GM12864 (cell line): ENCODE measurements around the gene CHD5.

Source experiments
- DNase-seq: peaks from one replicate; pipeline ENCODE4 v3.0.0-alpha.2; 2011; ENCODE audit warnings: low read depth
- H3K4me3 ChIP-seq: 2 replicates; pipeline ENCODE4 v1.5.1; 2011; ENCODE audit warnings: mild to moderate bottlenecking, low read depth, low read length, control low read depth
- TF ChIP-seq, protein P1 (sequence below): IDR thresholded peaks from 2 replicates; pipeline ENCODE4 v1.5.1; 2011; ENCODE audit warnings: low read depth, mild to moderate bottlenecking, moderate library complexity, low read length, control low read depth, inconsistent platforms; ENCODE audit errors: missing control alignments

The CHD5 gene

DNA sequence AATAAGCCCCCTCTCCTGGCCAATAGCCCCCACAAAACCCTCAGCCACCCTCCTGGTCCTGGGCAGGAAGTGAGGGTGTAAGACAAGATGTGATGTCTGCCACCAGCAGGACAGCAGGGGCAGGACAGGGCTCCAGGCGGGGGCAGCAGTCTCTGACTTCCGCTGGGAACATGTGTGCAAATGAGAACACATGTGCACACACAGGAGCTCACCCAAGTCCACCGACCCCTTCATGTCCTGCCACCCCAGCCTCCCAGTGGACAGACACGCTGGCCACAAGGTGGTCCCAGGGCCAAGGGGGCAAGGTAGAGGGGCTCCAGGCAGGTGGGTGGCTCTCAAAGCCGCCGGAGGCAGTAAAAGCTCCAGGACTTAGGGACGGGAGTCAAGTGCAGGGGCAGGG lies 74.4 kb downstream of the CHD5 start:
- DNase-seq, result no peak
- H3K4me3 ChIP-seq, result no peak overlapping the region
- TF ChIP-seq, protein P1, sequence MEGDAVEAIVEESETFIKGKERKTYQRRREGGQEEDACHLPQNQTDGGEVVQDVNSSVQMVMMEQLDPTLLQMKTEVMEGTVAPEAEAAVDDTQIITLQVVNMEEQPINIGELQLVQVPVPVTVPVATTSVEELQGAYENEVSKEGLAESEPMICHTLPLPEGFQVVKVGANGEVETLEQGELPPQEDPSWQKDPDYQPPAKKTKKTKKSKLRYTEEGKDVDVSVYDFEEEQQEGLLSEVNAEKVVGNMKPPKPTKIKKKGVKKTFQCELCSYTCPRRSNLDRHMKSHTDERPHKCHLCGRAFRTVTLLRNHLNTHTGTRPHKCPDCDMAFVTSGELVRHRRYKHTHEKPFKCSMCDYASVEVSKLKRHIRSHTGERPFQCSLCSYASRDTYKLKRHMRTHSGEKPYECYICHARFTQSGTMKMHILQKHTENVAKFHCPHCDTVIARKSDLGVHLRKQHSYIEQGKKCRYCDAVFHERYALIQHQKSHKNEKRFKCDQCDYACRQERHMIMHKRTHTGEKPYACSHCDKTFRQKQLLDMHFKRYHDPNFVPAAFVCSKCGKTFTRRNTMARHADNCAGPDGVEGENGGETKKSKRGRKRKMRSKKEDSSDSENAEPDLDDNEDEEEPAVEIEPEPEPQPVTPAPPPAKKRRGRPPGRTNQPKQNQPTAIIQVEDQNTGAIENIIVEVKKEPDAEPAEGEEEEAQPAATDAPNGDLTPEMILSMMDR, result no peak

DNA sequence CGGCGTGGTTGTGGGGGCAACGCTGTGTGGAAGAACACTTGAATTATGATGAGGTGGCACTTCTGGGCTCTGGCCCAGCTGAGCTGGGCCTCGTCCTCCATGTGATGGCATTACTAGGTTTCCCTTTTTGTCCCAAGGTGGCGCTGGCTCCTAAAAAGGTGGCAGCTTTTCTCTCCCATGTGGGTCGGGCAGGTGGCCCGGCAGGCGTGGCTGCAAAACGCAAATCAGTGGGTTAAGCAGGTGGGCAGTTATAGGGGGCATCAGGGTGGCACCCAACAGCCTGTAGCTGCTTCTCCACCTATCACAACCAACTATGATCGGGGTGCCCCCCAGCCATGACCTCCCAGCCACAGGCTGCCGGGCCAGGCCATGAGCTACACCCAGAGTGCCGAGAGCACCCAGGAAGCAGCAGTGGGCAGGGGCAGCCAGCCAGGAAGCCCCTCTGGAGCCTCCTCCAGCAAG lies 74.9 kb downstream of the CHD5 start:
- TF ChIP-seq, protein P1, result no peak
- no peak for DNase-seq
- H3K4me3 ChIP-seq, result no peak overlapping the region

DNA sequence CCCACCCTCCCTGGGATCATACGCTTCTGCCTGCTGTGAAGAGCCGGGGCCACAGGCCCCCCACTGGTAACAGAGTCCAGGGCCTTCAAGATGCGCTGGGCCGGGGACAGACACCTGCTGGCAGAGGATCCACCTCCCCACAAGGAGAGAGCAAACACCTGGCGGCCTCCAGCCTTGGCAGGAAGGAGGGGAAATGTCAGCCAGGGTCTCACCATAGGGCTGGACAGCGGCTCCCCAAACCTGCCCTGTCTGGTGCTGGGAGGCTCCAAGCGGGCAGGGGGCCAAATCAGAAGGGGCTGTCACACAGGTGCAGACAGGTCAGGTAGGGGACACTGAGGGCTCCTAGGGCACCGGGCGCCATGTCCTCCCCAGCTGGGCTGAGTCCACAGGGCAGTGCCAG lies 75.5 kb downstream of the CHD5 start:
- no peak for DNase-seq
- no peak overlapping the region for H3K4me3 ChIP-seq
- TF ChIP-seq, protein P1, result no peak

DNA sequence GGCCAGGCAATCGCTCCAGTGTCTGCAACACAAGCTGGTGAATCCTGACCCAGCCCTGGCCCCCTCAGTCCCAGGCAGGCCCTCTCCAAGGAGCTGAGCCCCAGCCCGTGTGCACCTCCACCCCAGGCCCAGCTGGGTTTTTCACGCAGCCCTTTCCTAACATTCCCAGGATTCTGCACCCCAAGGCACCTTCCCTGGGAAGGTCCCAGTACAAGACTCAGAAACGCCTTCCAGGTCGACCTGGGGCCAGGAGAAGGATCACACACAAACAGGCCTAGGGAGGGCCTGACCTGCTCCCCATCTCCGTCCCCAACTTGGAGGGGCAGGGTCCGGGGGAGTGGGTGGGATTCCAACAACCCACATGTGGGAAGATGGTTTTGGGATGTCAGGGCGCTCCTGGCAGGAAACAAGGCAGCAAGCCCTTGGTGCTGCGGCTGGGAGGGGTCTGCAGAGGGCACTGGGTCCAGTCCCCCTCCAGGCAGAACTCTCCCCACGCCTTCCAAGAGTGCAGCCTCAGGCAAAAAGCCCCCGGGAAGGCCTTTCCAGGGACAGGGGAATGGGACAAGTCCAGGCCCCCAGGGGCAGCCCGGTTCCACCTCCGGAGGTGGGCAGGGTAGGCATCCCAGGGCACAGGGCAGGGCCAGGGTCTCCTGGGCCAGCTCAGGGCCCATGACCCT lies 76.1 kb downstream of the CHD5 start:
- TF ChIP-seq, protein P1, result no peak
- H3K4me3 ChIP-seq, result no peak overlapping the region
- no peak for DNase-seq

DNA sequence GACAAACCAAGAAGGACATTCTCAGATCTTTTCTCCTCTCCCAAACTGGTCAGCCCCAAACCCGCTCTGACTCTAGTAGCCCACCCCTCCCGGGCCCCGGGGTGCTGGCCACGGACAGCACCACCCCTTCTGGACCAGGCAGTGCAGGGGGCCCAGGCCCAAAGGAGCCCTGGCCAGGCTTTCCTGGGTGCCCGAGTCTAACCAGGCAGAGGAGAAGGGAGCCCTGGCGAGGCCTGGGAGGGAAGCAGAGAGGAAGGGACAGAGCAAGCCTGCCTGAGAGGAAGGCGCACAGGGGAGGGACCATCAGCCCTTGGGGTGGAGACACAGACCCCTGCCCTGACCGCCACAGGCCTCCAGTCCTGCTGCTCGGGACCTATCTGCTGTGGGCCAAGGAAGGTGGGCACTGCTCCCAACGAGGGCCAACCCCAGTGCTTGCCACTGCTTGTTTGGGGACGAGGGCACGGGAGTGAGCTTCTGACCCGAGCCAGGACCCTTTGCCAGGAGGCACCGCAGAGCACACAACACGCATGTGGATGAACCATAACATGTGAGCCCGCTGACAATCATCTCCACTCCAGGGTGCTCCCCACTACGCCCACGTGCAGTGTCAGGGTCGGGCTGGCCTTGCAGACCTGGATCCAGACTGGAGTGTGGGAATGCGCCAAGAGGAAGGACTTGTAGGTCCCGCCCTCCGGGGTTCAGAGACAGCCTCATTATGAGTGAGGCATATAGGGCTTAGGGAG lies 76.8 kb downstream of the CHD5 start:
- TF ChIP-seq, protein P1, result no peak
- no peak overlapping the region for H3K4me3 ChIP-seq
- DNase-seq, result no peak

DNA sequence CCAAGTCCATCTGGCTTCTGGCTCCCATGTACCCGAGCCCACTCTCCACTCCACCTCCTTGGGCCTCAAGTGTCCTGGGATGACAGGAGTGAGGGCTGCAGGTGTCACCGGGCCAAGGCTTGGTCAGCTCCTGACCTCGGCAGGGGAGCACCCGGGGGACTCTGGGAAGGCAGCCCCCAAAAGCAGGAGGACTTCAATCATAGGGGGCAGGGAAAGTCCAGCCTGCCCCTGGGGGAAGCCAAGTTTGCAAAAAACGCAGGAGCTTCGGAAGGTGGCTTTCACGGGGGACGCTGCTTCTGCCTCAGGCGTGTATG lies 77.6 kb downstream of the CHD5 start:
- TF ChIP-seq, protein P1, result no peak
- no peak for DNase-seq
- no peak overlapping the region for H3K4me3 ChIP-seq
